NCI-H526 (cell line): ENCODE results near the gene SLC19A1.

ENCODE experiments used
- DNase-seq, 2 experiments: peaks; one replicate each; lab custom pipeline; 2025; lab: John Stamatoyannopoulos, UW

Gene SLC19A1

GRCh38 chr21:45558044-45558721 is 15.9 kb upstream of the SLC19A1 start:
- no peak for DNase-seq

GRCh38 chr21:45557616-45558043 is 15.4 kb upstream of the SLC19A1 start:
- no peak for DNase-seq

GRCh38 chr21:45556645-45557615 is 14.7 kb upstream of the SLC19A1 start:
- no peak for DNase-seq

GRCh38 chr21:45556302-45556644 is 14.0 kb upstream of the SLC19A1 start:
- no peak for DNase-seq

- peak; percentile 75 to 89 for DNase-seq
These were observed 13.5 kb upstream of the SLC19A1 start for GRCh38 chr21:45555557-45556301.

GRCh38 chr21:45555251-45555556 is 13.0 kb upstream of the SLC19A1 start:
- DNase-seq = no peak

- peak in 1 of 2 experiments; percentile 69 for DNase-seq
These were observed 12.4 kb upstream of the SLC19A1 start for GRCh38 chr21:45554477-45555175.

- no peak for DNase-seq
These were observed 10.6 kb upstream of the SLC19A1 start for GRCh38 chr21:45552696-45553391.

GRCh38 chr21:45551783-45552695 is 9.8 kb upstream of the SLC19A1 start:
- DNase-seq = no peak

- DNase-seq = no peak
These were observed 9.1 kb upstream of the SLC19A1 start for GRCh38 chr21:45551316-45551715.

- no peak for DNase-seq
These were observed 8.4 kb upstream of the SLC19A1 start for GRCh38 chr21:45550522-45551210.

- no peak for DNase-seq
These were observed 7.6 kb upstream of the SLC19A1 start for GRCh38 chr21:45549626-45550463.

GRCh38 chr21:45548711-45549491 is 6.7 kb upstream of the SLC19A1 start:
- no peak for DNase-seq

GRCh38 chr21:45547545-45547900 is 5.3 kb upstream of the SLC19A1 start:
- DNase-seq = no peak

GRCh38 chr21:45546636-45547544 is 4.7 kb upstream of the SLC19A1 start:
- DNase-seq = no peak

GRCh38 chr21:45545691-45546531 is 3.7 kb upstream of the SLC19A1 start:
- DNase-seq = no peak
